ENCODE results near the gene PTGER3.
"Not testable (repeated sequence)": the region's sequence is repeated elsewhere in the genome, so short reads cannot be mapped to it uniquely, and the experiment has no call there.

Gene PTGER3

DNA sequence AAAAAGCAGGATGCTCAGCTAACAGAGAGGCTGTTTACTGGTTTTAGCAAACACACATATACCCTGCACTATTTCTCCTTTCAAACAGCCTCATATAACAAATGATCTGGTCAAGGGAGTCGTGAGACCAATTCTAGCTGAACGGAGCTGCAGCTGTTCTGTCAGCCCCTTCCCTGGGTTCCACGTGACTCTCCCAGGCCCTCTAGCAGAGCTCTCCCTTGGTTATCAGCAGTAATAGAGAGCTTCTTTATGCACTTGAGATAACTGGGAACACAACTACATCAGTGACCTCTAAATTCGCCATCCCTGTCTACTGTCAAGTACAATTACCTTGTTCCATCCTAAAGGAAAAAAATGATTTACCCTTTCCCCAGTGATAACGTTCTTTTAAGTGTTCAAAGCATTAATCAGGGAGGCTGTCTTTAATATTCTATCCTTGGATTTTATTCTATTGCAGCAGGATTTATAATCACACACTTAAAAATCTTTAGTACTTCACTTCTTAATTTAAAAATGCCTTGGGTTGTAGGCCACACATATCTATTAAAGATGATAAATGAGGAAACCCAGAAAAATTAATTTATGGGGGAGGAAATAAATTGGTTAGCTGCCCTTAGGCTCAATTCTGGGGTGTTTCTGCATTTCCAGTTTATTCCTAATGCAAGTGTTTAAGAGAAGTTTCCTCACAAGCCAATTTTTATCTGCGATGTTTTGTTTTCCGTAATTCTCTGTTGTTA lies 28.2 kb downstream of the PTGER3 start:
- H3K4me1 ChIP-seq (ENCODE audit: insufficient read depth, low read length) = no peaks in the 10 kb centered on the region
- H3K4me3 ChIP-seq (ENCODE audit: low read length) = no peak overlapping the region

DNA sequence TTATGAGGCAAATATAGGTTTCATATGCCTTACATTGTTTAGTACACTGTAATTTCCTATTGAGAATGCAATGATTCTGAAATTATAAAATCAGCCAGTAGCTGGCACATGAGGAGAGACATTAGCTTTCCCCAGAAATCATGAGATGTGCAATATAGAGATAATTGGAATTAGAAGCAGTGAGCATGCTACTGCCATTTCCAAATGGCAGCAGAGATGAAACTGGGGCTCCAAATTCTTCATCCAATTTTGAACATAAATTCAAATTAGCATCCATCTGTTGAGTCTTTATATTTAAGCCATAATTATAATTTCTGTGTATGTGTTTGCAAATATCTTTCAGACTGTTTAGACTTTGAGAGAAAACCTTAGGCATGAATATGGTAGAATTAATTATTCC lies 28.8 kb downstream of the PTGER3 start:
- Histone ChIP-seq H3K36me3 (ENCODE audit: insufficient read depth, low read length) (no peaks in the 10 kb centered on the region), H3K9me3 (ENCODE audit: low read length) (no peaks in the 10 kb centered on the region), H2AFZ (ENCODE audit: low read depth, low read length) (no peak overlapping the region), H3K4me1 (ENCODE audit: insufficient read depth, low read length) (no peaks in the 10 kb centered on the region), H3K27me3 (ENCODE audit: insufficient read depth, low read length) (no peaks in the 10 kb centered on the region), H3K4me3 (ENCODE audit: low read length) (no peak overlapping the region)

More for the DNA sequence above, 28.2 kb downstream of the PTGER3 start:
- no peaks in the 10 kb centered on the region for H3K36me3 ChIP-seq (ENCODE audit: insufficient read depth, low read length)
- no peaks in the 10 kb centered on the region for H3K27me3 ChIP-seq (ENCODE audit: insufficient read depth, low read length)
- H2AFZ ChIP-seq (ENCODE audit: low read depth, low read length) = no peak overlapping the region
- no peaks in the 10 kb centered on the region for H3K9me3 ChIP-seq (ENCODE audit: low read length)

DNA sequence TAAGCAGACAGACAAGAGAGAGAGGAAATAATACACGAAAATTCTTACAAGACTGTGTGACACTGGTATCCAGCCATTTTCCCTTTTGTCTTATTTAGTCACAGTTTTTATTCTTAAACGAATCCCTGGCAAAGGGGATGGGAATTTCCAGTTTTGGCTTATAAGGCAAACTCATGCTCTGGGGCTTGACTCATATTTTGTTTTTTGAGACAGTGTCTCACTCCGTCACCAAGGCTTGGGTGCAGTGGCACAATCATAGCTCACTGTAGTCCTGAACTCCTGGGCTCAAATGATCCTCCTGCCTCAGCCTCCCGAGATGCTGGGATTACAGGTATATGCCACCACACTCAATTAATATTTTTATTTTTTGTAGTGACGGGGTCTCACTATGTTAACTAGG lies 31.9 kb downstream of the PTGER3 start:
- no peak overlapping the region for H3K4me3 ChIP-seq (ENCODE audit: low read length)
- no peaks in the 10 kb centered on the region for H3K9me3 ChIP-seq (ENCODE audit: low read length)
- no peaks in the 10 kb centered on the region for H3K4me1 ChIP-seq (ENCODE audit: insufficient read depth, low read length)
- no peaks in the 10 kb centered on the region for H3K36me3 ChIP-seq (ENCODE audit: insufficient read depth, low read length)
- H2AFZ ChIP-seq (ENCODE audit: low read depth, low read length) = no peak overlapping the region
- no peaks in the 10 kb centered on the region for H3K27me3 ChIP-seq (ENCODE audit: insufficient read depth, low read length)

DNA sequence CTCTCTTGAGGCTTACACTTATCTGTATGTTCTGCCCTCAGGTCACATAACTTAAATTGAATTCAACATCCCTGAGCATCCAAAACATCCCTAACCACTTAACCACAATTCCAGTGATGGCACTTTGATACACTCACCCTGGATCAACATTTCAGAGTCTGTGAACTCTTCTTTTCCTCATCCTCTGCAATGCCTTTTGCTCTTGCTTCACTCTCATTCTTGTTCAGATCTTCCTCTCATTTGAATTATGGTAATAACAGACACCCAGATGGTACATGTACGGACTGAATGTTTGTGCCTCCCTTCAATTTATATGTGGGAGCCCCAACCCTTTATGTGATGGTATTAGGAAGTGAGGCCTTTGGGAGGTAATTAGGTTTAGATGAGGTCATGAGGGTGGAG lies 33.4 kb downstream of the PTGER3 start:
- Histone ChIP-seq H3K4me1 (ENCODE audit: insufficient read depth, low read length) (no peaks in the 10 kb centered on the region), H3K36me3 (ENCODE audit: insufficient read depth, low read length) (no peaks in the 10 kb centered on the region), H3K4me3 (ENCODE audit: low read length) (no peak overlapping the region), H3K27me3 (ENCODE audit: insufficient read depth, low read length) (no peaks in the 10 kb centered on the region), H2AFZ (ENCODE audit: low read depth, low read length) (no peak overlapping the region), H3K9me3 (ENCODE audit: low read length) (no peaks in the 10 kb centered on the region)

DNA sequence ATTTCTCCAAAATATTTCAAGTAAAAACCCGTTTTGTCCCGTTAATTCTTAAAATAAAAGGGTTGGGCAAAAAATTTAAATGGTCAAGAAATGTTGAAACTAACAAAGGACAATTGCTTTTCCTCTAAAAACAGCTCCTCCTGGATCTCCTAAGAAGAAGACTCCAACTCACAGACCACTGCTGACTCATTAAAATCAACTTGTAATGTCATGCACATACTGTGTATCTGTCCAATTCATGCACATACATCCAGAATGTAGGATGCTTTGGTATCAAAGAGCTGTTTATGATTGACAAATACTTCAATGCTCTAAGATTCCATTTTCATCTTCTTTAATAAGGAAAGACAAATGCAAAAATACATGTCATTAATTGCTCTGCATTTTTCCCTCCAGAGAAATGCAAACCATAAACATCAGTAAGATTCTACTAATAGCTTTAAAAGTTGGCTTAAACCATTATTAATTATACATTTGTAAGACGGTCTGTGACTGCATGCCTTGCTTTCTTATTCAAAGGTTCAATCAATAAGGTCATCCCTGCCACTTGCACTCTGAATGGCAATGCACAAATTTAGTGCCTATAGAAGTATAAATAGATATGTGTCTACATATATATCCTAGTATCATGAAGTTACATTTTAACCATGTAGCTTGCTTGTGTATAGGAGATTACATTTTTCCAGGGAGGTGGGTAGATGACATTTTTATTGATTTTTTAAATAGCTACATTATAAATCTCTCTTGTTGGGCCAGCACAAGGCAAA lies 44.7 kb downstream of the PTGER3 start:
- no peaks in the 10 kb centered on the region for H3K4me1 ChIP-seq (ENCODE audit: insufficient read depth, low read length)
- no peak overlapping the region for H2AFZ ChIP-seq (ENCODE audit: low read depth, low read length)
- no peaks in the 10 kb centered on the region for H3K27me3 ChIP-seq (ENCODE audit: insufficient read depth, low read length)
- H3K4me3 ChIP-seq (ENCODE audit: low read length) = no peak overlapping the region
- no peaks in the 10 kb centered on the region for H3K9me3 ChIP-seq (ENCODE audit: low read length)
- H3K36me3 ChIP-seq (ENCODE audit: insufficient read depth, low read length) = no peaks in the 10 kb centered on the region

DNA sequence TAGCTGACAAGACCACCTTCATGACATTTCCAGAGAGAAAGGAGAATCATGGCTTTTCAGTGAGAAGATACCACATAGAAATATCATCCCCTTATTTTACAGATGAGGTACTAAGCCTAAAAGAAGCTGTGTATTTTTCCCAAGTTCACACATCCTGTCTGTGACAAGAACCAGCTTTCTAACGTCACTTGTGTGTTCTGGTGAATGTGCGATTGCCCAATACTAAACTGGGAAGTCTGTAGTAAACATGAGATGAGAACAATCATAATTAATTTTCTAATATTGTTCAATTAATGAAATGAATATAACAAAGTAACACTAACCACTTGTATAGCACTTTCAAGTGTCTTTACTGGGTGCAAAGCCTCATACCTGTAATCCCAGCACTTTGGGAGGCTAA lies 46.0 kb downstream of the PTGER3 start:
- no peak overlapping the region for H2AFZ ChIP-seq (ENCODE audit: low read depth, low read length)
- no peaks in the 10 kb centered on the region for H3K27me3 ChIP-seq (ENCODE audit: insufficient read depth, low read length)

DNA sequence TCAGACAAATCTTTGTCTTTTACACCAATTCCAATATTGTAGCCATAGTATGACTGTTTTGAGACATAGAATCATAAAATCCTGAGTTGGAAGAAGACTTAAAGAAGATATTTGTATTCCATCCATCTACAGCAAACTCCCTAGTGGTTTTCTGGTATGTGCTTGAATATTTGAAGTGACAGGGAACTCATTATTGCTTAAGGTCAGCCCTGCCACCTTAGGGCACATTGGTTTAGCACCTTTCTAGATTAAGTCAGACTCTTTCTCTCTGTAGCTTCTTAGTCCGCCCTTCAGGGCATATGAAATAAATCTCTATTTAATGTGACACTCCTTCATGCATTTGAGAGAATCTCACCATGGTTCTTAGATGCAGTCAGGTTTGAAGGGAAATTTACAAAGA lies 49.8 kb downstream of the PTGER3 start:
- no peaks in the 10 kb centered on the region for H3K36me3 ChIP-seq (ENCODE audit: insufficient read depth, low read length)
- no peaks in the 10 kb centered on the region for H3K4me1 ChIP-seq (ENCODE audit: insufficient read depth, low read length)
- no peaks in the 10 kb centered on the region for H3K27me3 ChIP-seq (ENCODE audit: insufficient read depth, low read length)
- H2AFZ ChIP-seq (ENCODE audit: low read depth, low read length) = no peak overlapping the region
- no peaks in the 10 kb centered on the region for H3K9me3 ChIP-seq (ENCODE audit: low read length)
- H3K4me3 ChIP-seq (ENCODE audit: low read length) = no peak overlapping the region

More for the DNA sequence above, 46.0 kb downstream of the PTGER3 start:
- Histone ChIP-seq H3K4me3 (ENCODE audit: low read length) (no peak overlapping the region), H3K9me3 (ENCODE audit: low read length) (no peaks in the 10 kb centered on the region), H3K36me3 (ENCODE audit: insufficient read depth, low read length) (no peaks in the 10 kb centered on the region), H3K4me1 (ENCODE audit: insufficient read depth, low read length) (no peaks in the 10 kb centered on the region)

DNA sequence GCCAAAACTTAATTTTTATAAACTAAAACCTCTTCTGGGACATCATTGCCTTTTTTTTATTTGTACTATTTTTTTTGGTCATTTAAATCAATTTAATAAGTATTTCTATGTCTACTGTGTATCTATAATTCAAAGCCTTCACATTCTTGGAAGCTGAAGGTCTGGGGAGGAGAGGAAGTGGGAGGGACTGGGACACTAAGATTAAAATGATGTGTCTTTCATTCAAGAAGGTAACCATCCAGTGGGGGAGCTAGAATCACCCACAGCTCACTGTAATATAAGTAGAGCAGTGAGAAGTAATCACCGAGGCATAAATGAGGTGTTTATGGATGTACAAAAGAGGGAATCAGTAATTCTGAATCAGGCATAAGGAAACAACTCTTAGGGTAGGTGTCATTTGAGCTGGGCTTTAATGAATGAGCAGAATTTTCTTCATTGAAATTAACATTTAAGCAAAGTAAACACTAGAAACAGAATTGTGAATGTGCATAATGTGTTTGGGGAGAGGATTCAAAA lies 52.8 kb downstream of the PTGER3 start:
- no peaks in the 10 kb centered on the region for H3K27me3 ChIP-seq (ENCODE audit: insufficient read depth, low read length)
- no peak overlapping the region for H2AFZ ChIP-seq (ENCODE audit: low read depth, low read length)
- H3K4me3 ChIP-seq (ENCODE audit: low read length) = no peak overlapping the region
- H3K9me3 ChIP-seq (ENCODE audit: low read length) = no peaks in the 10 kb centered on the region
- H3K4me1 ChIP-seq (ENCODE audit: insufficient read depth, low read length) = no peaks in the 10 kb centered on the region
- no peaks in the 10 kb centered on the region for H3K36me3 ChIP-seq (ENCODE audit: insufficient read depth, low read length)

DNA sequence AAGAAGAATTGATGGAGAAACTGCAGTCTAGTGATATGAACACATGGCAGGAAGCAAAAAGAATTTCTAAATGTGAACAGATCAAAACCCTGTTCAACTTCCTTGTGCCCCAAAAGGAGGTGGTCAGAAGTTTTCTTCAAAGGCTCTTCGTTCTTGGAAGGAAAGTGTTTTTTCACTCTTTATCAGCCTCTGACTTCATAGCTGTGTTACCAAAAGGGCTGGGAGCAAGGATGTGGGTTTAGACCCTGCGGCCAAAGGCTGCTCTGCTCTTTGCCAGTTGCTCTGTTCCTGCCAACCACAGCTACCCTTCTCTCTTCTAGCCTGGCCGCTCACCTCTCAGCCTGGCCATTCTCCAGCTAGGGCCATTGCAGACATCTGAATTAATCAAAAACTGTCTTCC lies 53.8 kb downstream of the PTGER3 start:
- Histone ChIP-seq H2AFZ (ENCODE audit: low read depth, low read length) (no peak overlapping the region), H3K9me3 (ENCODE audit: low read length) (no peaks in the 10 kb centered on the region), H3K4me1 (ENCODE audit: insufficient read depth, low read length) (no peaks in the 10 kb centered on the region), H3K27me3 (ENCODE audit: insufficient read depth, low read length) (no peaks in the 10 kb centered on the region), H3K4me3 (ENCODE audit: low read length) (no peak overlapping the region), H3K36me3 (ENCODE audit: insufficient read depth, low read length) (no peaks in the 10 kb centered on the region)

DNA sequence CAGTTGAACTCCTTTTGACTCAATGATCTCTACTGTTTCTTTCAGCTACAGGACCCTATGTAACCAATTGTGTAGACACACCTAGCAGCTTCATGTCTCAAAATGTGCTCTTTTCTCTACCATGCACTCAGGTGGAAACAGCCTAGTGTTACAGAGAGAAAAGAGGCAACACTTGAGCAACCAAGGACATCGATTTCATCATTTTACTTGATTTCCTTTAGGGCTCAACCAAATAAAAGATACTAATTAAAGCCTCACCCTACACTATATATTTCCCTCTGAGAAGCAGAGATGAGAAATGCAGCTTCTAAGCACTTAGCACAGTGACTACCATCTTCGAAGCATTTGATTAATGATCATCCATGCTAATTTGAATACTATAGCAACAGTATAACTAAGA lies 55.1 kb downstream of the PTGER3 start:
- Histone ChIP-seq H3K27me3 (ENCODE audit: insufficient read depth, low read length) (no peaks in the 10 kb centered on the region), H3K36me3 (ENCODE audit: insufficient read depth, low read length) (no peaks in the 10 kb centered on the region), H2AFZ (ENCODE audit: low read depth, low read length) (no peak overlapping the region), H3K9me3 (ENCODE audit: low read length) (no peaks in the 10 kb centered on the region), H3K4me3 (ENCODE audit: low read length) (no peak overlapping the region), H3K4me1 (ENCODE audit: insufficient read depth, low read length) (no peaks in the 10 kb centered on the region)

DNA sequence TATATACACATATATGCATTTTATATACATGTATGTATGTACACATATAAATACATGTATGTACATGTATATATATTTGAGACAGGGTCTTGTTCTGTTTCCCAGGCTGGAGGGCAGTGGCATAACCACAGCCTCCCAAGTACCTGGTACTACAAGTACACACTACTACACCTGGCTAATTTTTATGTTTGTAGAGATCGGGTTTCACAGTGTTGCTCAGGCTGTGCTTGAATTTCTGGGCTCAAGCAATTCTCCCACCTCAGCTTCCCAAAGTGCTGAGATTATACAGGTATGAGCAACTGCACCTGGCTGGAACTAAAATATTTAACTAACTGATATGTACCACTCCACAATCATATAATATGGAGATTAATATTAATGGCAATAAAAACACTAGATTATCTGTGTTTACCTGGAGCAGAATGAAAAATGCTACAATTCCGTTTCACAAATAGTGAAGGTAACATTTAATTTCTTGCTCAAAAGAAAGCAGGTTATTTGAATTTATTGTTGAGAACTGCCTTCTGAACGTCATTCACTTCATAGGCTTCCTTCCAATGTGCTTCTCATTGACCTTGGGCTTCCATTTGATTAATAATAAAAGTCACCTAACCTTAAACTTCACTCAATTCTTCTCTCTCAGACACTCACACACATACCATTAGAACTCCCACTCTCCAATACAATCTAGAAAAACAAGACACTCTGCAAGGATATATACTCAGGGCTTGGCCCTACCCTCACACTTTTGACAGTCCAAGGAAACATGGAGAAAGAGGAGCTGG lies 57.0 kb downstream of the PTGER3 start:
- no peaks in the 10 kb centered on the region for H3K4me1 ChIP-seq (ENCODE audit: insufficient read depth, low read length)
- no peak overlapping the region for H3K4me3 ChIP-seq (ENCODE audit: low read length)
- no peak overlapping the region for H2AFZ ChIP-seq (ENCODE audit: low read depth, low read length)
- H3K36me3 ChIP-seq (ENCODE audit: insufficient read depth, low read length) = no peaks in the 10 kb centered on the region
- H3K9me3 ChIP-seq (ENCODE audit: low read length) = no peaks in the 10 kb centered on the region
- H3K27me3 ChIP-seq (ENCODE audit: insufficient read depth, low read length) = no peaks in the 10 kb centered on the region

DNA sequence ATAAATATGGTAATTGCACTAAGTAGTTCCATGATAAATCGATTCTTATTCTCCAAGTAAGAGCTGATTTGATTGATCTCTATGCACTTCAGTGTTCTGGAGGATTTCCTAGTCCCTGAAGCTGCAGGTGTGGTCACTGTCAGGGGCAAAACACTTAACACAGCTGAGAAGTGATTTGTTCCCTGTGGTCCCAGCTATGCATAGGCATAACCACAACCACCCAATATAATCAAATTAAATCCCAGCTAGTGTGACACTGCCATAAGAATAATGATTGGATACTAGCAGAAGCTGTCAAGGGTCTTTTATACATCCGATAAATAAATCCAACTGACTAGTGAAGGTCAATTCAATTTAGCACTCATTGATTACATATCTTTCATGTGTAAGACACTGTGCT lies 60.1 kb downstream of the PTGER3 start:
- Histone ChIP-seq H3K4me3 (ENCODE audit: low read length) (no peak overlapping the region), H3K9me3 (ENCODE audit: low read length) (no peaks in the 10 kb centered on the region), H3K4me1 (ENCODE audit: insufficient read depth, low read length) (no peaks in the 10 kb centered on the region), H3K36me3 (ENCODE audit: insufficient read depth, low read length) (no peaks in the 10 kb centered on the region), H2AFZ (ENCODE audit: low read depth, low read length) (no peak overlapping the region), H3K27me3 (ENCODE audit: insufficient read depth, low read length) (no peaks in the 10 kb centered on the region)

DNA sequence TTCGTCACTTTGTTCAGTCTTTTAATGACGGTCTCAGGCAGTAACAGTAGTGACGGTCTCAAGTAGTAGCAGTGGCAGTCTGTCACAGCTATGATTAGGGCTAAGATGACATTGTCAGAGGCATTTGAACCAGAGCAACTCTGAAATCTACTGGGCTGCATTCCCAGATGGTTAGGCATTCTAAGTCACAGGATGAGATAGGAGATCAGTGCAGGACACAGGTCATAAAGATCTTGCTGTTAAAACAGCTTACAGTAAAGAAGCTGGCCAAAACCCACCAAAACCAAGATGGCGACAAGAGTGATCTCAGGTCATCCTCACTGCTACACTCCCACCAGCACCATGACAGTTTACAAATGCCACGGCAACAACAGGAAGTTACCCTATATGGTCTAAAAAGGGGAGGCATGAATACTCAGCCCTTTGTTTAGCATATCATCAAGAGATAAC lies 61.8 kb downstream of the PTGER3 start:
- not testable (repeated sequence) for H3K9me3 ChIP-seq (ENCODE audit: low read length); H3K4me3 ChIP-seq (ENCODE audit: low read length); H3K36me3 ChIP-seq (ENCODE audit: insufficient read depth, low read length); H3K4me1 ChIP-seq (ENCODE audit: insufficient read depth, low read length); H2AFZ ChIP-seq (ENCODE audit: low read depth, low read length); H3K27me3 ChIP-seq (ENCODE audit: insufficient read depth, low read length)
